ENCODE data around the gene ITGA2. TPM values are rescaled to one million over a fixed set of nuclear protein-coding genes. Genes with fewer than 3 reads are reported as not detected.

The ITGA2 gene
- polyA plus RNA-seq, 4 donors = 23.4 to 29.0 (median 25.5) TPM

DNA sequence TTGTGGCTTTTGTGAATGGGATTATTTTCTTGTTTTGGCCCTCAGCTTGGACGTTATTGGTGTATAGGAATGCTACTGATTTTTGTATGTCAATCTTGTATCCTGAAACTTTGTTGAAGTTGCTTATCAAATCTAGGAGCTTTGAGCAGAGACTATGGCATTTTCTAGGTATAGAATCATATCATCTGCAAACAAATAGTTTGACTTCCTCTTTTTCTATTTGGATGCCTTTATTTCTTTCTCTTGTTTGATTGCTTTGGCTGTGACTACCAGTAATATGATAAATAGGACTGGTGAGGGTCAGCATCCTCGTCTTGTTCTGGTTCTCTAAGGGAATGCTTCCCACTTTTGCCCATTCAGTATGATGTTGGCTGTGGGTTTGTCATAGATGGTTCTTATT, 24.7 kb downstream of the ITGA2 start:
- no peak for DNase-seq (ENCODE audit: low read depth in 4 of 4, low spot score in 2 of 4)

DNA sequence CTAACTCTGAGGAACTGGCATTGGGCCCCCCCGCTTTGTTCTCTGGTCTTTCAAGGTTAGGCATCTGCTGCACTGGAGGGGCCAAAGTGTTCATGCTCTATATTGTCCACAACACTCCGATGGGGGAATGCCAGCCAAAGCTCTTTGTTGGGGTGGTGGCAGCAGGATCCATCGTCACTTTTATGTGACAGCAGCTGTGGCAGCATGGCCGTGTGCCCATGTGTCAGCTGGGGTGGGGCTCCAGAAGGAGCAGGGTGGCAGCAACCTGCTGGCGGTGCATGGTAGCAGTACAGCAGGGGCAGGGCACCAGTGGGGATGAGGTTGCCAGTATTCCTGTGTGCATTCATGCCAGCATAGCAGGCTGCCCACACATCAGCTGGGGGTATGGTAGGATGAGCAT, 28.2 kb downstream of the ITGA2 start:
- no peak for DNase-seq (ENCODE audit: low read depth in 4 of 4, low spot score in 2 of 4)

GRCh38 chr5:53017794-53018391, 28.7 kb downstream of the ITGA2 start:
- no peak for DNase-seq (ENCODE audit: low read depth in 4 of 4, low spot score in 2 of 4)

GRCh38 chr5:53019320-53019719, 30.2 kb downstream of the ITGA2 start:
- DNase-seq (ENCODE audit: low read depth in 4 of 4, low spot score in 2 of 4) = no peak

- no peak for DNase-seq (ENCODE audit: low read depth in 4 of 4, low spot score in 2 of 4)
Observed at GRCh38 chr5:53022930-53023511, 33.9 kb downstream of the ITGA2 start.

- no peak for DNase-seq (ENCODE audit: low read depth in 4 of 4, low spot score in 2 of 4)
Observed at GRCh38 chr5:53023969-53024368, 34.8 kb downstream of the ITGA2 start.

DNA sequence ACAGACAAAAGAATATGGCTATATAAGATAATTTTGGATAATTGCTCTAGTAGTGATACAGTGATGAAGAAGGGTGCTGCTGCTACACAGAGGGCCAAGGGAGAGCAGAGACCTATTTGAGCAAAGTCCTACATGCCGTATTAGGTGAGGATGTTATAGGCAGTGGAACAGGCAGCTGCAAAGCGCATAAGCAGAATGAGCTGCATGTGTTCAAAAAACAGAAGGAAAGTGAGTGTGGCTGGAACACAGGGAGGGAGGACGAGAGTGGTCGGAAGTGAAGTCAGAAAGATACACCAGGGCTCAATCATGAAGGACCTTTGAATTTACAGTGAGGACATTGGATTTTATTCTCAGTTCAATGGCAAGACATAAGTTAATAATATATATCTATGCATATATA, 35.4 kb downstream of the ITGA2 start:
- no peak for DNase-seq (ENCODE audit: low read depth in 4 of 4, low spot score in 2 of 4)

GRCh38 chr5:53025487-53025886, 36.3 kb downstream of the ITGA2 start:
- DNase-seq (ENCODE audit: low read depth in 4 of 4, low spot score in 2 of 4) = no peak

- no peak for DNase-seq (ENCODE audit: low read depth in 4 of 4, low spot score in 2 of 4)
Observed at GRCh38 chr5:53027913-53028312, 38.8 kb downstream of the ITGA2 start.

DNA sequence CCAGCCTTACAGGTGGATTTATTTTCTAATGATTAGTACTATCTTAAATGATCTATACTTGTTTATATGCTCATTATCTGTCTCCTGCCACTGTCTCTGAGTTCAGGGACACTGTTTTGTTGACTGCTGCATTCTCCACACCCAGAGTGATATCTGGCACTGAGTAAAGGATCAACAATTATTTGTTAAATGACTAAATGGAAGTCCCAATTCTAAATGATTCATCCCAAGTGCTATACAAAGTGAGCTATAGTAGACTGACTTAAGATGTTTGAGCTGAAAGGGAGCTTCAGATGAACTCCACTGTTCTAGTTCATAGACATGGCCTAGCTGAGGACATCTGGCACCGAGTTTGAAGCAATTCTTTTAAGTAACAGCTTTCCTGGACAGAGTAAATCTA, 40.5 kb downstream of the ITGA2 start:
- DNase-seq (ENCODE audit: low read depth in 4 of 4, low spot score in 2 of 4) = no peak

DNA sequence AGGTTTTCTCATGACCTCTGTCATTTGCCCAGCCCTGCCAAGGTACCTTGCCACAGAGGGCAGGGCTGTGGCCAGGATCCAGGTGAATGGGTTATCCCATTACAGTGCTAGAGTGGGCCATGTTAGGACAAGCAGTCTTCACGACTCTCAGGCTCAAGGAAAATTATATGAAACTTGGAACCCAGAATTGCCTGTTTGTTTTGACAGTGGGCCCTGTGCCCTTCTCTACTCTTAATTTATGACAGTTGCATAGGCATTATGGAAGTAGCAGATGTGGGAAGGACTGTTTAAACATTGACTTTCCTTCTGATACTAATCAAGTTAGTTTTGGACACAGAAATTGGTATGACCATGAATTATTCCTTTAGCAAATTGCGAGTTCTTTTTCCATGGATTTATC, 41.7 kb downstream of the ITGA2 start:
- no peak for DNase-seq (ENCODE audit: low read depth in 4 of 4, low spot score in 2 of 4)

GRCh38 chr5:53031695-53032096, 42.5 kb downstream of the ITGA2 start:
- no peak for DNase-seq (ENCODE audit: low read depth in 4 of 4, low spot score in 2 of 4)

DNA sequence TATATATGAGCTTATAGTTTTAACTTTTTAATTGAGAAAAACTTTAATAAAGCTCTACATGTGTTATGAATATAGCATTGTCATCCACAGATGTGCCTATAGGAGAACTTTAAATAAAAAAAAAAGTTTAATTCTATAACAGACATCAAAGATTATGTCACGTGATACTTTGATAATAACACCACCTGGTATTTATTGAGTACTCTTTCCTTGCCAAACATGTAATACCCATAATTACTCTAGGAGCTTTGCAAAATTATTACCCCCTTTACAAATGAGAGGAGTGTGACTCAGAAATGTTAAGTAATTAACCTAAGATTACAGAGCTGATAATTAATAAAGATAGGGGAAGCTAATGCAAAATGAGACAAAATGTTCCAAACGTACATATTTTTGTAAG, 43.0 kb downstream of the ITGA2 start:
- DNase-seq (ENCODE audit: low read depth in 4 of 4, low spot score in 2 of 4) = no peak

GRCh38 chr5:53034832-53035231, 45.7 kb downstream of the ITGA2 start:
- DNase-seq (ENCODE audit: low read depth in 4 of 4, low spot score in 2 of 4) = no peak

DNA sequence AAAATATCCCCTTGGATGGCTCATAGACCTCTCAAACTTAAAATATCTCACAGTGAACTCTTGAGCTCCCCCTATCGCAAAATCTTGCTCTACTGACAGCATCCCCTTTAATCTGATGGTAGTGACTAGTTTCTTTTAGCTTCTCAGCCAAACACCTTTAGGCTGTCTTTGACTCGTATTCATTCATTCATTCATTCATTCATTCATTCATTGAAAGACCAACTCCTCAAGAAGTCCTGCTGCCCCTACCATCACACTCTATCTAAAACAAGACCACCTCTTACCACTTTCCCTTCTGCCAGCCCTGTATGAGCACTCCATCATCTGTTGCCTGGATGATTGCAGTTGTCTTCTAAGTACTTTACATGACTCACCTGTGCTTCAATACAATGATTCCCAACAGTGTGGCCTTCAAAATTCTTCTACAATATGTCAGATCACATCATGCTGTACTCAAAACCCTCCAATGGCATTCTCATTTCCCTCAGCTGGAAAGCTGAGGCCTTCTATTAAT, 46.8 kb downstream of the ITGA2 start:
- no peak for DNase-seq (ENCODE audit: low read depth in 4 of 4, low spot score in 2 of 4)

DNA sequence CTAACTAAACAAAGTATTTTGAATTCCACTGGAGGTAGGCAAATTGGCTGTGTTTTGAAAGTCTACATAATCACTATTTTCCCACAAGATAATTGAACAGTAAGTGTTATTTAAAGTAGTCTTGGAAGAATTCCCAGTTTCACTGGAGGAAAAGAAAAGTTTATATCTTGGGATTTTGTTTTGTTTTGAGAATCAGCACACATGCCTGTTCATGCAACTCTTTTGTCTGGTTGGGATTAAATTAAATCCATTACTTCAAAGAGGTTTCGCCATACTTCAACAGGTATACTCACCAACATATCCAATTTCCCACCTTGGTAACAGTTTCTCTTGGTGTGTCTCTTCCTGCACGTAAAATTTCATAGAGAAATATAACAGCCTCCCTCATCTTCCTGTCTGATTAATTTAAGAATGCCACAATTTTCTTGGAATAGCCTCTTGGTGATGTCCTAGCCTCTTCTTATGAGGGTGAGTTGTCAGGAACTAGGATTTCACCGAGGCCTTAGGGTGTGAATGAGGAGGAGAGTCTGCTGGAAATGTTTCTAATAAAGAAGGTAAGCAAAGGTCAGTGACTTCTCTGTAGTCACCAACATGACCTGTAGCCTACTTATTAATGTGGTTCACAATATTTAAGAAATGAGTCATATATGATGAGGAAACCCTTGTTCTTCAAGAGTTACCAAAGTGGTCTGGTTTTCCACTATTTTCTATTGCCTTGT, 48.1 kb downstream of the ITGA2 start:
- DNase-seq (ENCODE audit: low read depth in 4 of 4, low spot score in 2 of 4) = no peak

DNA sequence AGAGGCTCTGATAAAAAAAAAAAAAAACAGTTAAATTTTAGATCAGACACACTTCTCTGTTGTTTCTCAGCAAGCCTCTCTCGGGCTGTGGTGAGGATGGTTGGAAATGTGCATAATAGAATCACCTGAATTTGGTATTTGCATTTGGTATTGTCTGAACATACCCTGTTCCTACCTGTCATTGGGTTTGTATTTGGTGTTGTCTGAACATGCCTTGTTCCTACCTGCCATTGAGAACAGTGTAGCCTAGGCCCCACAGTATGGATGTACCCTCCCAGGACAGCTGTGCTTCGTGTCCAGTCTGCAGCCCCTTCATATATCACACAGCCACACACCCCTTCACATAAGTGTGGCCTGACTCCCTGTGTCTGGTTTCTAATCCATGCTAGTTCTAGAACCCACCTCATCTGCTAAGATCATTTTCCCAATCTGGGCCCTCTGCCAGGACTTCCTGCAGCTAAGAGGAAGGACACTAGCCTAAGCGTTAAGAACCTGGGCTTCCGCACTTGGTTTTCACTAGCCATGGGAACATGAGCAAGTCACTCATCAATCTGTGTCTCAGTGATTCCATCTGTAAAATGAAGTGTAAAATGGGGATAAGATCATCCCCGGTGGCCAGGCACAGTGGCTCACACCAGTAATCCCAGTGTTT, 49.2 kb downstream of the ITGA2 start:
- no peak for DNase-seq (ENCODE audit: low read depth in 4 of 4, low spot score in 2 of 4)

GRCh38 chr5:53039855-53040254, 50.7 kb downstream of the ITGA2 start:
- no peak for DNase-seq (ENCODE audit: low read depth in 4 of 4, low spot score in 2 of 4)

- DNase-seq (ENCODE audit: low read depth in 4 of 4, low spot score in 2 of 4) = no peak
Observed at GRCh38 chr5:53041071-53041692, 52.0 kb downstream of the ITGA2 start.

GRCh38 chr5:53041740-53042139, 52.6 kb downstream of the ITGA2 start:
- no peak for DNase-seq (ENCODE audit: low read depth in 4 of 4, low spot score in 2 of 4)

- DNase-seq (ENCODE audit: low read depth in 4 of 4, low spot score in 2 of 4) = no peak
Observed at GRCh38 chr5:53045263-53045662, 56.1 kb downstream of the ITGA2 start.

Data from left renal cortex interstitium (tissue), 4 donors.